ENCODE results near the gene MET.

GRCh38 chr7:116707289-116707688, 35.3 kb downstream of the MET start:
- no peak for TF ChIP-seq CTCF (conservative IDR thresholded peaks at IDR 0.05 in 1 of 2, IDR thresholded peaks at IDR 0.05 in 1 of 2; ENCODE audit: low read depth in 1 of 2, low read length in 2 of 2)
- no peak for TF ChIP-seq EZH2 (IDR thresholded peaks at IDR 0.05; ENCODE audit: low read length, missing control alignments)

All from fibroblast of lung (primary cell).